Smooth muscle cell (in vitro differentiated cells): ENCODE data around the gene VAT1L. TPM values are rescaled to one million over a fixed set of nuclear protein-coding genes. Genes with fewer than 3 reads are reported as not detected.

ENCODE experiments used
- DNase-seq: peaks from one replicate; lab custom pipeline; 2025; ENCODE audit not compliant: unreplicated experiment; lab: John Stamatoyannopoulos, UW
- H2AFZ ChIP-seq: fragments of 200-600 bp; sonication (generic); 2 replicates; pipeline ENCODE4 v1.6.0; 2016; ENCODE audit warnings: antibody characterized with exemption, low read depth, mild to moderate bottlenecking
- H3F3A ChIP-seq: fragments of 200-600 bp; sonication (generic); 2 replicates; pipeline ENCODE4 v1.6.0; 2017; ENCODE audit warnings: antibody characterized with exemption, low read depth
- H3K27ac ChIP-seq: fragments of 200-600 bp; sonication (generic); 2 replicates; pipeline ENCODE4 v1.5.1; 2016; ENCODE audit warnings: low read depth, mild to moderate bottlenecking
- H3K27me3 ChIP-seq: fragments of 200-600 bp; sonication (generic); 2 replicates; pipeline ENCODE4 v1.6.1; 2016; ENCODE audit warnings: low read depth, mild to moderate bottlenecking
- H3K36me3 ChIP-seq: fragments of 200-600 bp; sonication (generic); 2 replicates; pipeline ENCODE4 v1.5.1; 2016; ENCODE audit warnings: low read depth
- H3K4me1 ChIP-seq: fragments of 200-600 bp; sonication (generic); 2 replicates; pipeline ENCODE4 v1.5.1; 2016; ENCODE audit warnings: low read depth
- H3K4me2 ChIP-seq: fragments of 200-600 bp; sonication (generic); 2 replicates; pipeline ENCODE4 v1.6.0; 2016; ENCODE audit warnings: mild to moderate bottlenecking
- H3K4me3 ChIP-seq: fragments of 200-600 bp; sonication (generic); 2 replicates; pipeline ENCODE4 v1.5.1; 2016; ENCODE audit warnings: mild to moderate bottlenecking
- H3K79me2 ChIP-seq: fragments of 200-600 bp; sonication (generic); 2 replicates; pipeline ENCODE4 v1.6.0; 2016; ENCODE audit warnings: low read depth, mild to moderate bottlenecking
- H3K9ac ChIP-seq: fragments of 200-600 bp; sonication (generic); 2 replicates; pipeline ENCODE4 v1.6.0; 2016; ENCODE audit warnings: low read depth
- H3K9me3 ChIP-seq: fragments of 200-600 bp; sonication (generic); replicated peaks from 2 replicates; pipeline ENCODE4 v1.5.1; 2016; ENCODE audit warnings: low read depth
- H4K20me1 ChIP-seq: fragments of 200-600 bp; sonication (generic); 2 replicates; pipeline ENCODE4 v1.6.0; 2016; ENCODE audit warnings: low read depth
- CTCF ChIP-seq: fragments of 200-600 bp; sonication (generic); IDR thresholded peaks from 2 replicates; pipeline ENCODE4 v1.5.1; 2017; ENCODE audit warnings: borderline replicate concordance, mild to moderate bottlenecking, antibody characterized with exemption; ENCODE audit not compliant: insufficient read depth, poor library complexity, severe bottlenecking
- WGBS: methylation state at CpG from one replicate; pipeline ENCODE4 v1.1.7; 2016; ENCODE audit warnings: low lambda C conversion rate; 5-methylcytosine and 5-hydroxymethylcytosine counted together
- polyA plus RNA-seq: library from polyadenylated mRNA; unstranded; fragments of >200 nt; fragmentation: Nextera tagmentation; extraction: Ambion mirVana; gene quantifications from 2 replicates; pipeline ENCODE4 v1.2.1, GENCODE V29; 2016
- total RNA-seq: library from RNA; depleted of rRNA; stranded (reverse); fragments of >200 nt; gene quantifications from 2 replicates; pipeline ENCODE4 v1.2.3, GENCODE V29; 2014

Gene VAT1L
- total and polyA plus RNA-seq, 2 experiments from 2014 or later, result 4.0 to 5.4 TPM

DNA sequence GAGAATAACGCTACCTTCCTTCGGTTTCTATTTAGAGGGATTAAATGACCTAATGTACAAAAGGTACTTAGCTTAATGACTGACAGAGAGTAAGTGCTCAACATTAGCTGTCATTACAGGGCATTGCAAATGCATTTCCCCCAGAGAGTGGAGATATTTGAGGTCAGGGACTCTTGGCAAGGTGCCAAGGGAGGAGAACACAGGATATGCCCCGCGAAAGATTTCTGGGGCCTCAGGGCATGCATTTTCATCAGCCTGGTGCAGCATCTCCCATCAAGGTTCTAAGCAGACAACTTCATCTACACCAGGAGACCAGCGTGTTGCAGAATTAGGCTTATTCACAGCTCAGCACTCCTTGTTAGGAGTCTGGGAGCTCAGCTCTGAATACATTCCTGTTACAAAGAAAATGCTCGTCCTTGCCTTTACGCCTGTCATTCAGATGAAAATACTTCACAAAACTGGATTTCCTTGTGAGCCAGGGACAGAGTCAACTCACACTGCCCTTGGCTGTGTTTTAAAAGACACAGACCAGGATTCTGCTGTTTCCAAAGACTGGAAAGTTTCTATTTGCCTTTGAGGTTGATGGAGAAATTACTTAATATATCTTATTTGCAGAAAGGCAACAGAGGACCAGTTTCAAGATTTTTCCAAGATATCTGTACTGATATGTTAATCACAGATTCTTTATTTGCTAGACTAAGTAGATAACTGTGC lies 108.2 kb downstream of the VAT1L start:
- H3K27ac ChIP-seq, result no peak overlapping the region
- H3F3A ChIP-seq, result peaks cover 13% of the 10 kb centered on the region
- H3K27me3 ChIP-seq, result no peaks in the 10 kb centered on the region
- H3K9ac ChIP-seq, result no peak overlapping the region
- H3K4me2 ChIP-seq, result peak overlapping the region; percentile 1
- H2AFZ ChIP-seq, result no peak overlapping the region
- no peaks in the 10 kb centered on the region for H3K9me3 ChIP-seq
- H4K20me1 ChIP-seq, result no peaks in the 10 kb centered on the region
- 43% methylated on average over 7 of the region's 7 CpGs for WGBS
- no peaks in the 10 kb centered on the region for H3K79me2 ChIP-seq
- no peak for DNase-seq
- no peaks in the 10 kb centered on the region for H3K36me3 ChIP-seq
- no peak overlapping the region for H3K4me3 ChIP-seq
- TF ChIP-seq CTCF, result no peak
- H3K4me1 ChIP-seq, result peaks cover 8% of the 10 kb centered on the region

GRCh38 chr16:77897129-77897437 lies 108.7 kb downstream of the VAT1L start:
- no peak overlapping the region for H2AFZ ChIP-seq
- H3K9ac ChIP-seq, result no peak overlapping the region
- TF ChIP-seq CTCF, result no peak
- no peaks in the 10 kb centered on the region for H3K27me3 ChIP-seq
- no peak overlapping the region for H3K4me3 ChIP-seq
- H3K4me1 ChIP-seq, result peaks cover 8% of the 10 kb centered on the region
- no peak overlapping the region for H3K27ac ChIP-seq
- no peaks in the 10 kb centered on the region for H3K36me3 ChIP-seq
- no peaks in the 10 kb centered on the region for H3K79me2 ChIP-seq
- no peaks in the 10 kb centered on the region for H4K20me1 ChIP-seq
- 41% methylated on average over 3 of the region's 3 CpGs for WGBS
- no peaks in the 10 kb centered on the region for H3K9me3 ChIP-seq
- peaks cover 13% of the 10 kb centered on the region for H3F3A ChIP-seq
- H3K4me2 ChIP-seq, result peak overlapping the region; percentile 1
- DNase-seq, result no peak

GRCh38 chr16:77897831-77898605 lies 109.7 kb downstream of the VAT1L start:
- DNase-seq, result no peak
- Histone ChIP-seq H3K36me3 (no peaks in the 10 kb centered on the region), H3K4me2 (peak overlapping the region; percentile 39), H3F3A (peaks cover 13% of the 10 kb centered on the region), H3K4me1 (peaks cover 8% of the 10 kb centered on the region), H4K20me1 (no peaks in the 10 kb centered on the region), H3K9ac (no peak overlapping the region), H3K27me3 (no peaks in the 10 kb centered on the region), H3K4me3 (no peak overlapping the region), H3K9me3 (no peaks in the 10 kb centered on the region), H3K79me2 (no peaks in the 10 kb centered on the region), H3K27ac (peak overlapping the region; percentile 1), H2AFZ (no peak overlapping the region)
- 47% methylated on average over 4 of the region's 4 CpGs for WGBS
- TF ChIP-seq CTCF, result no peak
